ENCODE results near the gene RASL12.
A peak's percentile ranks its signal among the peaks of the same experiment; 100 is the strongest.

RASL12 gene

DNA sequence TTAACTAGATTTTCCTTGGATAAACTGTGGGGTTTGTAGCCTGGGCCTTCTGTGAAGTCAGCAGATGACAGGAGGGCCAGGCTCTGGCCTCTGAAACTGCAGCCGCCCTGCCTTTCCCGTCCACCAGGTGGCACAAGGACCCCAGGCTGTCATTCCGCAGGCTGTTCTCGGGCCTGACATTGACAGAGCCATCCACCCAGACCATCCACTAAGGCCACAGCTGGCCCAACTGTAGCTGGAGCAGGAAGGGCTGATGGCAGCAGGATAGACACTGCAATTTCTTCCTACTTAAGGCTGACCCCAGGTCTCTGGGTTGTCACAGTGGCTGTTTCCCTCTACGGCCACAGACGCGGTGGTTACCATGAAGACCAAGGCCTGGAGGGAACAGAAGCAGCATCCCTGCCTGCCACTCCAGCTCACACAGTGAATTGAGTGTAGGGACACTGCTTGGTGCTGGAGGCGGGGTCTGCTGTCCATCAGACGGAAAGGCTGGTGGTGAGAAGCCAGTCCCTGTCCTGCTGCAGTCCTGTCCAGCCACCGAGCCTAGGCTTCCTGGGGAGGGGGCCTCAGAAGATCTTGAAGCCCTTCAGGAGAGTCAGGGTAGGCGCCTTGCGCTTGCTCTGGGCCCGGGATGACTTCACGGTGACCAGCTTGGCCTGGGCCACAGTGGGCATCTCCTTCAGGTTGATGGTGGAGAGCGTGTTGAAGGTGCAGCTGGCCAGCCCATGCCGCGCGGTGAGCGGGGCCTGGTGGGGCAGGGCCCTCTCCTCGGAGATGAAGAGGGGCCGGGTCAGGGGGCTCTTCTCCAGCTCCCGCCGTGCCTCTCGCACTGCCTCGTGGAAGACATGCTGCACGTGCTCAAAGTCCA is 13.2 kb downstream of the RASL12 start:
- Histone ChIP-seq H3K4me3 (ENCODE audit: severe bottlenecking) (no peak overlapping the region), H3K27me3 (ENCODE audit: insufficient read depth, poor library complexity, severe bottlenecking) (no peaks in the 10 kb centered on the region), H3K27ac (ENCODE audit: poor library complexity, severe bottlenecking) (no peak overlapping the region), H3K4me1 (ENCODE audit: insufficient read depth, poor library complexity, severe bottlenecking) (no peaks in the 10 kb centered on the region), H3K9me3 (ENCODE audit: severe bottlenecking) (no peaks in the 10 kb centered on the region), H3K36me3 (ENCODE audit: low read depth) (no peaks in the 10 kb centered on the region)
- peak; percentile 98 for TF ChIP-seq CTCF (IDR thresholded peaks at IDR 0.05; ENCODE audit: poor library complexity, severe bottlenecking)
- no peak for DNase-seq (ENCODE audit: low spot score)
- ATAC-seq (ENCODE audit: low read depth), result peak; percentile 66

DNA sequence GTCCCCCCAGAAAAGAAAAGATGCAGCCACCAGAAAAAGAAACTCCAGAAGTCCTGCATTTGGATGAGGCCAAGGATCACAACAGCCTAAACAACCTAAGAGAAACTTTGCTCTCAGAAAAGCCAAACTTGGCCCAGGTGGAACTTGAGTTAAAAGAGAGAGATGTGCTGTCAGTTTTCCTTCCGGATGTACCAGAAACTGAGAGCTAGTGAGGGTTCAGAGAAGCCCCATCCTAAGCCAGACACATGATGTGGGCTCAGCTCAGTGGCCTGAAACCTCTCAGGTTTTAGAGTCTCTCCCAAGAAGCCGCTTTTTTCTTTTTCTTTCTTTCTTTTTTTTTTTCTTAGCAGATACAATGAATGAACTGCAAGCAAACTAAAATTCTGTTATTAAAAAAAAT is 14.8 kb downstream of the RASL12 start:
- no peak for TF ChIP-seq CTCF (IDR thresholded peaks at IDR 0.05; ENCODE audit: poor library complexity, severe bottlenecking)
- no peak for DNase-seq (ENCODE audit: low spot score)
- no peaks in the 10 kb centered on the region for H3K36me3 ChIP-seq (ENCODE audit: low read depth)
- H3K27ac ChIP-seq (ENCODE audit: poor library complexity, severe bottlenecking), result no peak overlapping the region
- no peaks in the 10 kb centered on the region for H3K27me3 ChIP-seq (ENCODE audit: insufficient read depth, poor library complexity, severe bottlenecking)
- no peaks in the 10 kb centered on the region for H3K9me3 ChIP-seq (ENCODE audit: severe bottlenecking)
- ATAC-seq (ENCODE audit: low read depth), result no peak
- H3K4me3 ChIP-seq (ENCODE audit: severe bottlenecking), result no peak overlapping the region
- H3K4me1 ChIP-seq (ENCODE audit: insufficient read depth, poor library complexity, severe bottlenecking), result no peaks in the 10 kb centered on the region

DNA sequence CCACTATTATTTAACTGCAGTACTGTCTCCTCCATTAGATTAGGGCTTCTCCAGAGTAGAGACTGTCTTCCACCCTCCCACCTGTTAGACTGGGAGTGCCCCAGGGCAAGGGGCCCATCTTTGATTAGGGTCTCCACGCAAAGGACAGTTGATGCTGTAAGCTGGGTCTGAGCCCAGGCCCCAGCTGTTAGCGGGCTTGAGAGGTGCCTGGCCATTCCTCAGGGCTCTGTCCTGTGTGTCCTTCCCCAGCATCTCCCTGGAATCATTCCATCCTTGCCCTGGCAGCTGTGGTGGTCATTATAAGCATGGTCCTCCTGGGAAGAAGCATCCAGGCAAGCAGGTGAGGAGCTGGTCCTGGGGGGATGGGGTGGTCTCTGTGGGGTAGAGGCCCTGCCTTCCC is 16.5 kb downstream of the RASL12 start:
- no peak for ATAC-seq (ENCODE audit: low read depth)
- Histone ChIP-seq H3K27me3 (ENCODE audit: insufficient read depth, poor library complexity, severe bottlenecking) (no peaks in the 10 kb centered on the region), H3K4me1 (ENCODE audit: insufficient read depth, poor library complexity, severe bottlenecking) (no peaks in the 10 kb centered on the region), H3K9me3 (ENCODE audit: severe bottlenecking) (no peaks in the 10 kb centered on the region), H3K36me3 (ENCODE audit: low read depth) (no peaks in the 10 kb centered on the region), H3K27ac (ENCODE audit: poor library complexity, severe bottlenecking) (no peak overlapping the region), H3K4me3 (ENCODE audit: severe bottlenecking) (no peak overlapping the region)
- TF ChIP-seq CTCF (IDR thresholded peaks at IDR 0.05; ENCODE audit: poor library complexity, severe bottlenecking), result no peak
- DNase-seq (ENCODE audit: low spot score), result no peak

GRCh38 chr15:65050270-65050669 is 17.5 kb downstream of the RASL12 start:
- H3K36me3 ChIP-seq (ENCODE audit: low read depth), result no peaks in the 10 kb centered on the region
- H3K4me3 ChIP-seq (ENCODE audit: severe bottlenecking), result no peak overlapping the region
- no peaks in the 10 kb centered on the region for H3K27me3 ChIP-seq (ENCODE audit: insufficient read depth, poor library complexity, severe bottlenecking)
- DNase-seq (ENCODE audit: low spot score), result no peak
- H3K9me3 ChIP-seq (ENCODE audit: severe bottlenecking), result no peaks in the 10 kb centered on the region
- no peak for TF ChIP-seq CTCF (IDR thresholded peaks at IDR 0.05; ENCODE audit: poor library complexity, severe bottlenecking)
- ATAC-seq (ENCODE audit: low read depth), result no peak
- no peaks in the 10 kb centered on the region for H3K4me1 ChIP-seq (ENCODE audit: insufficient read depth, poor library complexity, severe bottlenecking)
- H3K27ac ChIP-seq (ENCODE audit: poor library complexity, severe bottlenecking), result no peak overlapping the region

- Histone ChIP-seq H3K27me3 (ENCODE audit: insufficient read depth, poor library complexity, severe bottlenecking) (no peaks in the 10 kb centered on the region), H3K27ac (ENCODE audit: poor library complexity, severe bottlenecking) (no peak overlapping the region)
- ATAC-seq (ENCODE audit: low read depth), result peak; percentile 99
Measured at GRCh38 chr15:65049418-65049840, 18.4 kb downstream of the RASL12 start.

More at GRCh38 chr15:65049418-65049840, 18.4 kb downstream of the RASL12 start:
- Histone ChIP-seq H3K9me3 (ENCODE audit: severe bottlenecking) (no peaks in the 10 kb centered on the region), H3K4me1 (ENCODE audit: insufficient read depth, poor library complexity, severe bottlenecking) (no peaks in the 10 kb centered on the region), H3K4me3 (ENCODE audit: severe bottlenecking) (peak overlapping the region; percentile 10), H3K36me3 (ENCODE audit: low read depth) (no peaks in the 10 kb centered on the region)
- no peak for TF ChIP-seq CTCF (IDR thresholded peaks at IDR 0.05; ENCODE audit: poor library complexity, severe bottlenecking)
- peak; percentile 98 for DNase-seq (ENCODE audit: low spot score)
